ENCODE data around the gene CENPB.

- TF ChIP-seq CTCF (IDR thresholded peaks at IDR 0.05) (no peak), POLR2A (IDR thresholded peaks at IDR 0.05) (no peak)
These were observed 3.9 kb downstream of the CENPB start for GRCh38 chr20:3782597-3782996.

All from thyroid gland (tissue), 4 donors.